Activated CD4-positive, alpha-beta T cell treated with anti-CD3 and anti-CD28 coated beads, Interleukin-2, amount 50 U/mL, for 24 hours (primary cell): Measurements from ENCODE around the gene NAA60.
"Not testable (repeated sequence)": the region's sequence is repeated elsewhere in the genome, so short reads cannot be mapped to it uniquely, and the experiment has no call there.

Experiments
- DNase-seq, 2 donors: peaks; one replicate each; pipeline ENCODE4 v3.0.0-alpha.2; 2020; ENCODE audit warnings: low read depth in 1 of 2, low spot score in 1 of 2

The NAA60 gene

GRCh38 chr16:3461151-3461550 lies 17.7 kb downstream of the NAA60 start:
- DNase-seq: no peak

- no peak for DNase-seq
Measured at GRCh38 chr16:3465301-3465700, 21.8 kb downstream of the NAA60 start.

- no peak for DNase-seq
Measured at GRCh38 chr16:3465911-3466584, 22.6 kb downstream of the NAA60 start.

- no peak for DNase-seq
Measured at GRCh38 chr16:3467182-3467581, 23.7 kb downstream of the NAA60 start.

GRCh38 chr16:3467921-3468320 lies 24.4 kb downstream of the NAA60 start:
- DNase-seq: no peak

GRCh38 chr16:3468501-3468900 lies 25.0 kb downstream of the NAA60 start:
- DNase-seq: no peak

GRCh38 chr16:3469736-3470135 lies 26.3 kb downstream of the NAA60 start:
- DNase-seq: no peak

GRCh38 chr16:3470723-3471122 lies 27.2 kb downstream of the NAA60 start:
- DNase-seq: no peak

GRCh38 chr16:3471518-3472176 lies 28.2 kb downstream of the NAA60 start:
- no peak for DNase-seq

- DNase-seq: no peak
Measured at GRCh38 chr16:3472878-3473595, 29.6 kb downstream of the NAA60 start.

GRCh38 chr16:3473596-3473943 lies 30.1 kb downstream of the NAA60 start:
- DNase-seq: not testable (repeated sequence)

GRCh38 chr16:3474136-3474779 lies 30.8 kb downstream of the NAA60 start:
- no peak for DNase-seq

- DNase-seq: not testable (repeated sequence)
Measured at GRCh38 chr16:3474870-3475269, 31.4 kb downstream of the NAA60 start.

- DNase-seq: no peak
Measured at GRCh38 chr16:3475604-3476375, 32.3 kb downstream of the NAA60 start.

GRCh38 chr16:3476409-3476808 lies 32.9 kb downstream of the NAA60 start:
- DNase-seq: no peak

- no peak for DNase-seq
Measured at GRCh38 chr16:3478242-3478925, 34.9 kb downstream of the NAA60 start.

- DNase-seq: no peak
Measured at GRCh38 chr16:3479654-3480216, 36.3 kb downstream of the NAA60 start.

- DNase-seq: no peak
Measured at GRCh38 chr16:3480901-3481695, 37.6 kb downstream of the NAA60 start.
